Measurements from ENCODE around the gene PATL2.
"Not testable (repeated sequence)": the region's sequence is repeated elsewhere in the genome, so short reads cannot be mapped to it uniquely, and the experiment has no call there.

The PATL2 gene

DNA sequence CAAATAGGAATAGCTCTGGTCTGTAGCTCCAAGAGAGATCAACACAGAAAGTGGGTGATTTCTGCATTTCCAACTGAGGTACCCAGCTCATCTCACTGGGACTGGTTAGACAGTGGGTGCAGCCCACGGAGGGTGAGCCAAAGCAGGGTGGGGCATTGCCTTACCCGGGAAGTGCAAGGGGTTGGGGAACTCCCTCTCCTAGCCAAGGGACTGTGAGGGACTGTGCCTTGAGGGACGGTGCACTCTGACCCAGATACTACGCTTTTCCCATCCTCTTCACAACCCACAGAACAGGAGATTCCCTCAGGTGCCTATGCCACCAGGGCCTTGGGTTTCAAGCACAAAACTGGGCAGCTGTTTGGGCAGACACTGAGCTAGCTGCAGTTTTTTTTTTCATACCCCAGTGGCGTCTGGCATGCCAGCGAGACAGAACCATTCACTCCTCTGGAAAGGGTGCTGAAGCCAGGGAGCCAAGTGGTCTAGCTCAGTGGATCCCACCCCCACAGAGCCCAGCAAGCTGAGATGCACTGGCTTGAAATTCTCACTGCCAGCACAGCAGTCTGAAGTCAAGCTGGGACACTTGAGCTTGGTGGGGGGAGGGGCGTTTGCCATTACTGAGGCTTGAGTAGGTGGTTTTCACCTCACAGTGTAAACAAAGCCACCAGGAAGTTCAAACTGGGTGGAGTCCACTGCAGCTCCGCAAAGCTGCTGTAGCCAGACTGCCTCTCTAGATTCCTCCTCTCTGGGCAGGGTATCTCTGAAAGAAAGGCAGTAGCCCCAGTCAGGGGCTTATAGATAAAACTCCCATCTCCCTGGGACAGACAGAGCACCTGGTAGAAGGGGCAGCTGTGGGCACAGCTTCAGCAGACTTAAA, 28.1 kb downstream of the PATL2 start:
- DNase-seq = not testable (repeated sequence)

DNA sequence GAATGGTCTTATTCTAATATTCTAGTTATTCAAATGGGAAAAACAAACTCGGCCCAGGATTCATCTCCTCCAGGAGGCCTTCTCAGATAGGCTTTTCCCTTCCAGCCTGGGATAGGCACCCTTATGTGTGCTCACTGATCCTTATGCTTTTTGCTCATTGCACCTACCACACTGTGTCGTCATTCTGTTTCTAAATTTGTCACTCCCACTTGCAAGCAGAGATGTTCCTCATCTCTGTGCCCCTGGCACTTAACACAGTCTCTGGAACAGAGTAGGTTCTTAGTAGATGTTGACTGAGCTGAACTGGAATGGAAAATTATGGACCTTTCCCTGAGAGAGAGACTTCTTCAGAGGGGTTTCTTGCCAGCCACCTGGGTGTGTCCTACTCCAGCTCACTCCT, 28.9 kb downstream of the PATL2 start:
- DNase-seq = no peak

DNA sequence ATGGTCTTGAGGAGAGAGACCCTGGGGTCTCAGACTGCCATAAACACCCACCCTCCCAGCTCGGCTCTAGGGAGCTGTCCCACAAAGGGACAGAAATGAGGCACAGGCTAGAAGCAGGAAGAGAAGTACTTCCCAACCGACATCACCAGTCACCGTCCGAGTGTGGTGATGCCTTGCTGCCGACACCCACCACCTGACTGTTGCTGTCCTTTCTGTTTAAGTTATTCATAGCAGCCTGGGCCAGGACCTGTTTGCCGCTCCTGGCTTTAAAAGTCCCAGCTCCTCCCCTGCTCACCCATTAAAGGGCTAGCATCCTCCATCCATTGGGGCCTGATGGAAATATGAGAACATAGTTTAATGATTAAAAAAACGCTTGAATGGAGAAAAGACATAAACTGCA, 34.4 kb downstream of the PATL2 start:
- DNase-seq = no peak

DNA sequence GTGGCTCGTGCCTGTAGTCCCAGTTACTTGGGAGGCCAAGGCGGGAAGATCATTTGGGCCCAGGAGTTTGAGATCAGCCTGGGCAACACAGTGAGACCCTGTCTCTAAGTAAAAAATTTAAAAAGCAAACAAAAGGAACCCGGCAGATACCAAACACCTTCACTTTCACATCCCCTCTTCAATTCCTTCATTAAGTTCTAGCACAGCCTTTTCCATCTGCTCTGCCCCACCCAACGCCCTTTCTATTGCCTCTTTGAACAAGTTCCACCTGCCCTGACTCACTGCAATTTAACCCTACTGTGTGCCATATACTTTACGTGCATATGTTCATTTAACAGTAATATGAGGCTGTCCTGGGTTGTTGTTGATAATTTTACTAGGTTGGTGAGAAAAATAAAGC, 35.2 kb downstream of the PATL2 start:
- no peak for DNase-seq

DNA sequence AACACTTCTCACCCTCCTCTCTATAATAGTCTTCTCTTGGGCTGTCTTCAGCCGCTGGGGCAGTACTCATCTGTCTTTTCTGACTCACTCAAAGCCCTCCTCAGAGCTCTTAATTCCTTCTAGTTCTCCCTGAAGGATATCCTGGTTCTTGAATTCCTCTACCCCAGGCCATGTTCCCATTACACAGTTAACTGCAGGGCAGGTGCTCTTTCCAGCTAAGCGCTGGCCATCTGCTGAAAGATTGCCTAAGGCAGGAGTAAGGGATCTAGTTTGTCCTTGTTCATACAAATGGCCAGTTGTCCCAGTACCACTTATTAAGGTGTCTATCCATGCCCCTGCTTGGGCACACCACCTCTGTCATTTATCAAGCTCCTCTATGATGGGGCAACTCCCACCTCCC, 37.5 kb downstream of the PATL2 start:
- DNase-seq = no peak

DNA sequence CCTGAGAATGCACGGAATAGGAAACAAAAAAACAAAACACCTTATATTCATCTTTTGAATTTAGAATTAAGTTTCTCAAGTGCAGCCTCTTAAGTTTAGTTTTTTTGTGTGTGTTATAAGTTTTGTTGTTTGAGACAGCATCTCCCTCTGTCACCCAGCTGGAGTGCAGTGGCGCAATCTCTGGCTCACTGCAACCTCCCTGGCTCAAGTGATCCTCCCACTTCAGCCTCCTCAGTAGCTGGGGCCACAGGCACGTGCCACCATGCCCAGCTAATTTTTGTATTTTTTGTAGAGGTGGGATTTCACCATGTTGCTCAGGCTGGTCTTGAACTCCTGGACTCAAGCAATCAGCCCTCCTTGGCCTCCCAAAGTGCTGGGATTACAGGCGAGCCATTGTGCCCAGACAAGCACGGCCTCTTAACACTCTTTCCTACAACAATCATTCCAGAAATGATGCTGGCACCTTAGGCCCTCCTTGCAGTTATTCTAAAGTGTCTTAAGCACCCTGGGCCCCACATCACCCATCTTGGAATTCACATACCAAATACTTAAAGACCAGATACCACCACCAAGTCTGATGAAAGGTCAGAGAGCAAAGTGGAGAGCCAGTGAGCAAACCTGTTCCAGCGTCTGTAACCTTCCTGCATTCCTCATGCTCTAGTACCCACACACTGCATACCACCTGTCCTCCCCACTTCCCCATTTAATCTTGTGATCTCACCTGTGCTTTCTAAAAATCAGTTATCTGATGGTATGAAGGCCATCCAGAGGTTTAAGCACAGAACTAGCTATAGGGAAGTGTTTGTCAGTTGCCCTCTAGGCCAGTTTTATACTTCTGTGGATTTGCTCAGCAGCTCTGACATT, 40.8 kb downstream of the PATL2 start:
- DNase-seq = no peak

DNA sequence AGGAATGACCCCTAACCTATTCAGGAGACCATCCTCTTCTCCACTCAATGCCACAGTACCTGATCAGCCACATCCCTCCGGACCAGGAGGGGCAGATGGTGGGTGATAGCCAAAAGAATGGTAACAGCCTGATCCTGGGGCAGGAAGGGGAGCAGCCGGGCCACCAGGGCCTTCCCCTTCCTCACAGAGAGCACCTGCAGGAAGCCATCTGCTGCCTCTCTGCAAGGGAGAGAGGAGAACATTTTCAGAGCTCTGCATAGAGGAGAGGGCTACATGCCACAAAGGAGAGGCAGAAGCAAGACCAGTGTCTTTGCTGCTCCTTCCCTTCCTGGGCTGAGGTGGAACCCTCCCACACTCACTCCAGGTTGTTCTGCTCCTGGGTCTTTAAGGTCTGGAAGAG, 42.2 kb downstream of the PATL2 start:
- DNase-seq = no peak

DNA sequence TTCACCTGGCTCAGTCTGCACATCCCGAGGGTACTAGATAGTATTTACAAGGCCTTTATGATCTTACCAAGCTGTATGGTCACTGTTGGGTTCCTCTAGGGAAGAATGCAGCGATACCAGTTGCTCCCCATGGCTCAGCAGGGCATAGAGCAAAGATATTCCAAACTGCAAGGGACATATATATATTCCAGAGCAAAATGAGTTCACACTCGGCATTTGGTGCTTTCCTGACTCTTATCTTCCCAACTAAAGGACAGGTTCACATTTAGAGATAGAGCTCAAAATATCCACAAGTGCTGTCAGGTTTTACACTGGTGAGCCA, 44.1 kb downstream of the PATL2 start:
- no peak for DNase-seq

DNA sequence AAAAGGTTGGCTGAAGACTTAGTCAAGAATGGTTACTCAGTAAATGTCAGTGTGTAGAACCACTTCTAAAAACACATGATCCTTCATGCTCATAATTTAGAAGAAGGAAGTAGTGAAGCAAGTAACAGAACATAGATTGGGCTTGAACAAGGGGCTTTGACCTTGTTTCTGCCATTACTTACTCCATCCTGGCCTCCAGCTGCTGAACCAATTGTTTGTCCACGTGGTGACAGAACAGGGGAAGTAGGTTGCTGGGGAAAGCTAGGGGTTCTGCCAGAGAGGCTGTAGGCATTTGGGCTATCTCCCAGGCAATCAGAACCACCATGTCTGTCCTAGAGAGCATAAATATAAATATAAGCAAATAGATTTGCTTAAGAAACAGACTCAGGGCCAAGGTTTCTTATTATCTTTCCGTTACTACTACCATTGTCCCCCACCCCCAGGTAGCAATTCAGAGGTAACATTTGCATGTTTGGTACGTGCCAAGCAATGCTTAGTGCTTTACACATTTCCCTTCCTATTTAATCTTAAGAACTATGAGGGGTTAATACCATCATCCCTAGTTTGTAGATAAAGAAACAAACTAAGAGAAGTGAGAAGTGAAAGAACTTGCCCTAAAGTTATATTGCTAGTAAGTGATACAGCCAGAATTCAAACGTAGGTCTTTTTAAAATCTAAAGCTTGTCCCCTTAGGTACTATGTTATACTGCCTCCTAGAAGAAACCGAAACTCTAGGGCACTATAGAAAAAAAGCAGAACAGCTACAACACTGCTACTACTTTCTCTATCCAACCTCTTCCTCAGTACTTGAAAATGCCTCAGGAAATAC, 44.7 kb downstream of the PATL2 start:
- no peak for DNase-seq

DNA sequence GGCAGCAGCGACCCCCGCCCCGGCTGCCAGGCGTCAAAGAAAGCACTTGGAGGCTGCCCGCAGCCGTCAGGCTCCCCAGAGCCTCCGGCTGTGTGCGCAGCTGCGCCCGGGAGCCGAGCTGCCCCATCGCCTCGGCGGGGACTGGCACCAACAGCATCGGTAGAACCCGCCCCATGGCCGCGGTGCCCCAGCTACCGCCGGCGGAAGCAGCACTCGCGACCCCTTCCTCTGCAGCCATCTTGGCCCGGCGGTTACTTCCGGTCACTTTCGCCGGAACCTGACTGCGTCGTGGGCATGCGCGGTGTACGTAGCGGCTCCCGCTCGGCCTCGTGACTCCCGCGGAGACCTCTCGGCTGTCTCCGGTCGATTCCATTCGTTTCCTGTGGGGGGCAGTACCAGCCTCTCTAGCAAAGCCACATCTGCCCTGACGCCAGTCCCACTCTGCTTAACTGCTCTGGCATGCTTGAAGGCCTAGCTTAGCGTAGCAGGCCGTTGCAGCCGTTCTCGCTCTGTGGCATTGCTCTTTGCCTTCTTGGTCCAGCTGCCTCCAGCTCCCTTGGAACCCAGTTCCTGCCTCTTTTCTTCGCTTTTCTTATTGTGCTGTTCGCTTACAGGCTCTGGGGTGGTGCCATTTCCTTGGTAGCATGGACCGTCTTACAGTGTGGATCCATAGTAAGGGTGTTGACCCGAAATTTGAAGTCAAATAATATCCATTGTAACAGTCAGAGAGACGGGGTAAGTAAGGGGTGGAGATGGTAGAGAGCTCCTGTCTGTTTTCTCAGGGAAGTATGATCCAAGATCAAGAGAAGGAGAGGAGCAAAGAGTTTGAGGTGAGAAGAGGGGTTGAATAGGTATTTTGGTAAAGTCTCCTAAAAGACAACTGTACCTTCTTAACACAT, 47.5 kb downstream of the PATL2 start, which contains the start of gene SPG11:
Gene SPG11 (minus strand): TSS at position 253 of the 899 bp plus-strand sequence. CDS start 15 bp downstream, at position 238.
- peak; percentile 95 for DNase-seq

DNA sequence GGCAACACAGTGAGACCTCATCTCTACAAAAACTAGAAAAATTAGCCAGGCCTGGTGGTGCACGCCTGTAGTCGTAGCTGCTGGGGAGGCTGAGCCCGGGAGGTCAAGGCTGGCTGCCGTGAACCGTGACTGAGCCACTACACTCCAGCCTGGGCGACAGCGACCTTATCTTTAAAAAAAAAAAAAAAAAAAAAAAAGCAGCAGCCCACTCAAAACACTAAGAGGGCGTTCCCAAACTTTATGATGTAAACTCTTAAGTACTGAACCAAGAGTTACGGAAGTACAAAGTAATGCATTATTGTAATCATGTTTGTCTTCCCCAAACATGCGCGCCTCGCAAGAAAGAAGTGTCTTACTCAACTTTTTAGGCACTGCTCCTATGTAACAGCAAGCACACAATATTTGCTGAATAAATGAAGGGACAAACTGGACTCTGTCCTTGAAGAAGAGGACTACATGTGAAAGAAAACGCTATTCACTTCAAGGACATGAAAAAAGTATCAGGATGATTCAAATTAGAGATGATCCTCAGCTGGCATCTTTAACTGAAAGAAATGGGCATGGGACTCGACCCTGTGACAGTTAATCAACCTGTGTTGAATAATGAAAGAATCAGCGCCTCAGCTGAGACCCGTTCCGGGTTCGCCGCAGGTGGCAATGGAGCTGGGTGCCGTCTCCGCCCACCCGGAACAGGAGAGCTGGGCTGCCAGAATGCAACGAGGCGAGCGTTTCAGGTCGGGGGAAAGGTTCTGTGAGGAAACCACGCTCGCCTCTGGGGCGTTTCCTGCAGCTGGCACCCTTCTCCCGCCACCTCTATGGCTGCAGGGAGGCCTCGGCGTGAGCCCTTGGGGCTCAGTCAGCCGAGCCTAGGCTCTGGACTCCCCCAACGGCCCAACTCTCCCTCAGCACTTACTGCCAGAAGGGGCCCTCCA, 48.4 kb downstream of the PATL2 start:
- peak; percentile 55 for DNase-seq

DNA sequence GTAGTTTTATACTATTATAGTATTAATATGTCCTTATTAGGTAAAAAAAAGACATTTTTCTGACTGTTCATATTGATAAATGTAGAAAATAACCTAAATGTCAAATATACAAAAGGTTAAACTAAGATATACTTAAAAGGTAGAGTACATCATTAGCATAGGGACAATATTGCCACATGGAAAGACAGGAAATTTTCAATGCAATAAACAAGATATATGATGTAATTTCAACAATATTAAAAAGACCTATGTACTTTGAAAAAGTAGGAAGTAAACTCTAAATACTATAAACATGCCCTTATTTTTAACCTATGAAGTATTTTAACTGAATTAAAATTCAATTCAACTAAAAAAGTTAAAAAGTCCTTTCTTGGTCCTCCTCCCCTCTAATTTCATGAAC, 49.5 kb downstream of the PATL2 start:
- DNase-seq = no peak

DNA sequence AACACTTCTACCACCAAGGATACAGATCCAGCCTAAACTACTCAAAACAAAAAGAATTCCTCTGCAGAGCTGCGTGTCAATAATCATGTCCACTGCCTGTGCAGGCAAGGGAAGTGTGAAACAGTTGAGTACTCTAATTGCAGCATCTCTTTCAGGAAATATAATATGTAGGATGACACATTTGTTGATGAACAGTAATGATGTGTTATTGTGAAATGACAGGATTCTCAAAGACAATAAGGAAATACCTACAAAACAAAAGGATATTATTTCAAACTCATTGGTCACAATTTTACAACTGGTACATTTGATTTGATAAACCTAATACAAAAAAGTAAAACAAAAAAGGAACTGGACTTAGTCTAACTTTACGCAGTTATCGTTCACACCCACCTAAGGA, 52.1 kb downstream of the PATL2 start:
- DNase-seq = no peak

DNA sequence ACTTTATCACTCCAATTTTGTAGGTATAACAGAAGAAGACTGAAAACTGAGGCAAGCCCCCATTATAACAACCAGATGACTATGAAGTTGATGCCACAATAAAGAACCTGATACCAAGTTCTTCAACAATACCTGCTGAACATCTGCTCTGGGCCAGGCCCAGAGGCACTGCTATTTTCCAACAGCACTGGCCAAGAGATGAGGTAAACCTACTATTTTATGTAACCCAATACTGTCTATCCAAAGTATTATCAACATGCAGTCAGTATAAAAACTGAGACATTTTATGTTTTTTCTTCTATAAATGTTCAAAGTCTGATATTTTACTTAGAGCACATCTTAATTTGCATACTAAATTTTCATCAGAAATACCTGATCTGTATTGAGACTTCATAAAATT, 53.7 kb downstream of the PATL2 start:
- DNase-seq = no peak

DNA sequence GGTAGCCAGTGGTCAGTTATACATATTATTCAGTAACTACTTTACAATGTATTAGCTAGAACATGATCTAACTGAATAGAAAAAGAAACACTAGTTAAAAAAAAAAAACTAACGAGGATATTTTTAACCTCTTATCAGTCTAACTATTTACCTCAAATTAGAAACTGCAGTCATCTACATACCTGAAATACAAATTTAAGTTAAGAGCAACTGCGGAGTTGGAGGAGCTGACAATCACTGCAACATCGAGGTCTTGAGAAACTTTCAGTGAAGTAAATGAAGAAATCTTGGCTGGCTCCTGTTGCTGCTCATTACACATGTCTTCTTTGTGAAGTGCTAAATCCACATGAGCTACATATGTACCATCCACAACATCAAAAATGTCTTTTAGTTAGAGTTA, 54.2 kb downstream of the PATL2 start:
- DNase-seq = no peak

DNA sequence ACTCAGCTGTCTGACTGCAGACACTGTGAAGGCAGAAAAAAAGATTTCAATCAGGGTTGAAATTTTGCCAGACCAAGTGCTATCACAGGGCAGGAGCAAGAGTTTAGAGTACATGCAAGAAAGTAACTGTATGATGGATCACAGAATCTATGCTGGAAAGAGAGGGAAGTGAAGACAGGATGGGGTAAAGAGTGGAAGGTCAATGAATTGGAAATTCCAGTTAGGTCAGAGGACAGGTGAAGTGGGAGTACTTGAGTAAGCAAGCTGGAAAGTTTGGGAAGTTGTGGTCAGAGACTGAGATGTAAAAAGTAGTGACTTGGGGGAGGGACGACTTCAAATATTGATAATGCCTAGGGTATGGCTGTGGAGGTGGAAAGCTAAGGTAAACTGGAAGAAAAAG, 54.8 kb downstream of the PATL2 start:
- no peak for DNase-seq

DNA sequence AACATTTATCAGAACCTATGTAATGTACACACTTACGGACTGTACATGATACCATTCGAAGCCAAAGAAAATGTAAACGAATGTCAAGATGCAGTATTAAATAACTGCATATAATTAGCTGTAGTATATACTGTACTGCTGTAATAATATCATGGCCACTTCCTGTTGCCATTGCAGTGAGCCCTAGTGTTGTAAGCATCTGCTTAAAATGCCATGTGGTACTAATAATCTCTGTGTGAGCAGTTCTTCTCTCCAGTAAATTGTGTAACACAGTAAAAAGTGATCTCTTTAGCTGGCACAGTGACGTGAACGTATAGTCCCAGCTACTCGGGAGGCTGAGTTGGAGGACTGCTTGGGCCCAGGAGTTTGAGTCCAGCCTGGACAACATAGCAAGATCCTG, 56.3 kb downstream of the PATL2 start:
- no peak for DNase-seq

DNA sequence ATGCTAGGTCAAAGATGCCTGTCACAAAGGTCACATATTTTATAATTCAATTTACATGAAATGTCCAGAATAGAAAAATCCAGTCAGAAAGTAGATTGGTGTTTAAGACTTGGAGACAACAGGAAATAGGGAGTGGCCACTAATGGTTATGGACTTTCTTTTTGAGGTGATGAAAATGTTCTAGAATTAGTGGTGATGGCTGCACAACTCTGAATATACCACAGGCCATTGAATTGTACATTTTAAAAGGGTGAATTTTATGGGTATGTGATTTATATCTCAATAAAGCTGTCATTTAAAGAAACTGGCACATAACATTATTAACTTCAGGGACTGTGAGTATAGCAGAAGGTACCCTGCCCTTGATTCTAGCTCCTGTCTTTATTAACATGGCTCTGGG, 63.5 kb downstream of the PATL2 start:
- no peak for DNase-seq

DNA sequence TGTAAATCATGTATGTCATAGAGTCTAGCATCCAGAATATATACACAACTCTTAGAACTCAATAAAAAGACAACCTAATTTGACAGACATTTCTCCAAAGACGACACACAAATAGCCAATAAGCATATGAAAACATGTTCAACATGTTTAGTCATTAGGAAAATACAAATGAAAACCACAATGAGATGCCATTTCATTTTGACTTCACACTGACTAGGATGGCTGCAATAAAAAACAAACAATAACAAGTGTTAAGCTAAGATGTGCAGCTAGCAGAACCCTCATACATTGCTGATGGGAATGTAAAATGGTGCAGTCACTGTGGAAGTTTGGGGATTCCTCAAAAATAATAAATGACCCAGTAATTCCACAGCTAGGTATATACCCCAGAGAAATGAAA, 64.1 kb downstream of the PATL2 start:
- no peak for DNase-seq

DNA sequence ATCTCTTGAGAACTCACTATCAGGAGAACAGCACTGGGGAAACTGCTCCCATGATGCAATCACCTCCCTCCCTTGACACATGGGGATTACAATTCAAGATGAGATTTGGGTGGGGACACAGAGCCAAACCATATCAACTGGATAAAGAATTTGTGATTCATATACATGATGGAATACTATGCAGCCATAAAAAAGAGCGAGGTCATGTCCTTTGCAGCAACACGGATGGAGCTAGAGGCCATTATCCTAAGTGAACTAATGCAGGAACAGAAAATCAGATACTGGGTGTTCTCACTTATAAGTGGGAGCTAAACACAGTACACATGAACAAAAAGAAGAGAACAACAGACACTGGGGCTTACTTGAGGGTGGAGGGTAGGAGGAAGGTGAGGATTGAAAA, 64.7 kb downstream of the PATL2 start:
- DNase-seq = no peak

DNA sequence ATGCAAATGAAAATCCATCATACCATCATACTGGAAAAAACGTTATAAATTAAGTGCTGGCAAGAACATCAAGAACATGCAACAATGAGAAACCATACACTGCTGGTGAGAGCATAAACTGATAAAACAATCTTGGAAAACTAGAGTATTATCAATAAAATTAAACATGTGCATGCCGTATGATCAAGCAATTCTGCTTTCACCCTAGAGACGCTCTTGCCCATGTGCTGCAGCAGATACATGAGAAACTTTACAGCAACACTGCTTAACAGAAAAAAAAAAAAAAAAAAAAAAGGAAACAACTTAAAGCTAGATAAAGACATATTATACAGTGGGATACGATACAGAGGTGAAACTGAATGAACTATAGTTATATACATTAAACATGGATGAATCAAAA, 69.5 kb downstream of the PATL2 start:
- DNase-seq = no peak
